Smooth muscle cell (in vitro differentiated cells): ENCODE data around the gene WNK2. TPM values are rescaled to one million over a fixed set of nuclear protein-coding genes. Genes with fewer than 3 reads are reported as not detected.

Source experiments
- DNase-seq: peaks from one replicate; lab custom pipeline; 2025; ENCODE audit not compliant: unreplicated experiment; lab: John Stamatoyannopoulos, UW
- H2AFZ ChIP-seq: fragments of 200-600 bp; sonication (generic); 2 replicates; pipeline ENCODE4 v1.6.0; 2016; ENCODE audit warnings: antibody characterized with exemption, low read depth, mild to moderate bottlenecking
- H3F3A ChIP-seq: fragments of 200-600 bp; sonication (generic); 2 replicates; pipeline ENCODE4 v1.6.0; 2017; ENCODE audit warnings: antibody characterized with exemption, low read depth
- H3K27ac ChIP-seq: fragments of 200-600 bp; sonication (generic); 2 replicates; pipeline ENCODE4 v1.5.1; 2016; ENCODE audit warnings: low read depth, mild to moderate bottlenecking
- H3K27me3 ChIP-seq: fragments of 200-600 bp; sonication (generic); 2 replicates; pipeline ENCODE4 v1.6.1; 2016; ENCODE audit warnings: low read depth, mild to moderate bottlenecking
- H3K36me3 ChIP-seq: fragments of 200-600 bp; sonication (generic); 2 replicates; pipeline ENCODE4 v1.5.1; 2016; ENCODE audit warnings: low read depth
- H3K4me1 ChIP-seq: fragments of 200-600 bp; sonication (generic); 2 replicates; pipeline ENCODE4 v1.5.1; 2016; ENCODE audit warnings: low read depth
- H3K4me2 ChIP-seq: fragments of 200-600 bp; sonication (generic); 2 replicates; pipeline ENCODE4 v1.6.0; 2016; ENCODE audit warnings: mild to moderate bottlenecking
- H3K4me3 ChIP-seq: fragments of 200-600 bp; sonication (generic); 2 replicates; pipeline ENCODE4 v1.5.1; 2016; ENCODE audit warnings: mild to moderate bottlenecking
- H3K79me2 ChIP-seq: fragments of 200-600 bp; sonication (generic); 2 replicates; pipeline ENCODE4 v1.6.0; 2016; ENCODE audit warnings: low read depth, mild to moderate bottlenecking
- H3K9ac ChIP-seq: fragments of 200-600 bp; sonication (generic); 2 replicates; pipeline ENCODE4 v1.6.0; 2016; ENCODE audit warnings: low read depth
- H3K9me3 ChIP-seq: fragments of 200-600 bp; sonication (generic); replicated peaks from 2 replicates; pipeline ENCODE4 v1.5.1; 2016; ENCODE audit warnings: low read depth
- H4K20me1 ChIP-seq: fragments of 200-600 bp; sonication (generic); 2 replicates; pipeline ENCODE4 v1.6.0; 2016; ENCODE audit warnings: low read depth
- CTCF ChIP-seq: fragments of 200-600 bp; sonication (generic); IDR thresholded peaks from 2 replicates; pipeline ENCODE4 v1.5.1; 2017; ENCODE audit warnings: borderline replicate concordance, mild to moderate bottlenecking, antibody characterized with exemption; ENCODE audit not compliant: insufficient read depth, poor library complexity, severe bottlenecking
- WGBS: methylation state at CpG from one replicate; pipeline ENCODE4 v1.1.7; 2016; ENCODE audit warnings: low lambda C conversion rate; 5-methylcytosine and 5-hydroxymethylcytosine counted together
- polyA plus RNA-seq: library from polyadenylated mRNA; unstranded; fragments of >200 nt; fragmentation: Nextera tagmentation; extraction: Ambion mirVana; gene quantifications from 2 replicates; pipeline ENCODE4 v1.2.1, GENCODE V29; 2016
- total RNA-seq: library from RNA; depleted of rRNA; stranded (reverse); fragments of >200 nt; gene quantifications from 2 replicates; pipeline ENCODE4 v1.2.3, GENCODE V29; 2014

Gene WNK2
- total and polyA plus RNA-seq, 2 experiments from 2014 or later: 0.27 to 0.31 TPM

DNA sequence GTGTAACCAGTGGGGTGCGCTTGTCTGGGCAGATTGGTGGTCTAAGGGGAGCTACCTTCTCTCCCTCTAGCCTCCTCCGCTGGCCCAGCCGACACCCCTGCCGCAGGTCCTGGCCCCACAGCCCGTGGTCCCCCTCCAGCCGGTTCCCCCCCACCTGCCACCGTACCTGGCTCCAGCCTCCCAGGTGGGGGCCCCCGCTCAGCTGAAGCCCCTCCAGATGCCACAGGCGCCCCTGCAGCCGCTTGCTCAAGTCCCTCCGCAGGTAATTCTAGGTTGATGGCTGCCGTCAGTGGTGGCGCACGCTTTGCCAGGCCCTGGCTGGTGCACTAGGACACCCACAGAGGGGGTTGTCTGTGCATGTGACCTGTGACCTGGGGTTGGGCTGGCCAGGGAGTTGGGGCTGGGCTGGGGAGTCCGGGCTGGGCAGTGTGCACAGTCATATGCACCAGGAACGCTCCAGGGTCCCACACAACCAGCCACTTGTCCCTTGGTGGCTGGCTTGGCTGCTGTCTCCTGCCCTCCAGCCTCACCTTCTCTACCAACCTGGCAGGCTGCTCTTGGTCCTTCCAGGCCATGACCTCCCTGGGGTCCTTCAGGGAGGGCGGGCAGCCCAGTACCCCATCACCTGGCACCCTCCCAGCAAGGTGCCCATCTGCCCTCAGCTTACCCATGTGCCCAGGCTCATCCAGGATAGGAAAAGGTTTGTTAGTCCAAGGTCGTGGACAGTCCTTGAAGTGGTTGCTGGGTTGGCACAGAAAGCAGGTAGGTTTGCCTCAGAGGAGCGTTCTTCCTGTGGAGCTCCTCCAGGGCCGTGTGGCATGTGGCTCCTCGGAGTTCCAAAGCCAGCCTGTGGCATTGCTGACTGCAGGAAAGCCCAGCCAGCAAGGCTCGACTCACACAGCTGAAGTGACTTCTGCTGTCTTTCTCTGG is 73.2 kb downstream of the WNK2 start:
- no peak overlapping the region for H3K27ac ChIP-seq
- H3K79me2 ChIP-seq: no peaks in the 10 kb centered on the region
- H2AFZ ChIP-seq: no peak overlapping the region
- H3K4me2 ChIP-seq: no peak overlapping the region
- no peak overlapping the region for H3K9ac ChIP-seq
- 88% methylated on average over 22 of the region's 22 CpGs for WGBS
- H4K20me1 ChIP-seq: no peaks in the 10 kb centered on the region
- no peaks in the 10 kb centered on the region for H3K4me1 ChIP-seq
- no peaks in the 10 kb centered on the region for H3K9me3 ChIP-seq
- no peaks in the 10 kb centered on the region for H3F3A ChIP-seq
- no peaks in the 10 kb centered on the region for H3K27me3 ChIP-seq
- H3K4me3 ChIP-seq: no peak overlapping the region
- no peaks in the 10 kb centered on the region for H3K36me3 ChIP-seq
- no peak for DNase-seq
- TF ChIP-seq CTCF: no peak

DNA sequence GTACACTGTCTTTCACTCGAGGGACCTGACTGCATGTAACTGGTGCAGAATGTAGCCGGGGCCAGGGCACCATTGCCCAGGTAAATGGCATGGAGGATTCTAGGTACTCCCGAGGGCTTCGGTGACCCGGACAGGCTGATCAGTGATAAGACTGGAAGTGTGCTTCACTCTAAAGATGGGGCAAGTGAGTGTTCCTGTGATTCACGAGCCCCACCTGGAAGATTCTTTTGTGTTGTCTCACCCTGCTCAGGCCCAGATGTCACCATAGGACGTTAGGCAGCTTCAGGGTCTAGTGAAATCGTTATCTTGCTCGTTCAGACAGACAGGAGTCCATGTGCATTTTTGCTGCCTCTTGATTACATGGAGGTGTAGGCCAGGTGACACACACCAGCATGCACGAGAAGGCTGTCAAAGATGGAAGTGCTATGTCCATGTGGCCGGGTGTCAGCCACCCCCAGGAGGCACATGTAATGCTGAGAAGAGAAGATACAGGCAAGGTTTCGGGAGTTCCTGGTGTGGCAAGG is 73.9 kb downstream of the WNK2 start:
- no peak overlapping the region for H2AFZ ChIP-seq
- no peaks in the 10 kb centered on the region for H3K36me3 ChIP-seq
- H3K4me2 ChIP-seq: no peak overlapping the region
- no peaks in the 10 kb centered on the region for H3K79me2 ChIP-seq
- no peaks in the 10 kb centered on the region for H3K4me1 ChIP-seq
- TF ChIP-seq CTCF: no peak
- no peak overlapping the region for H3K9ac ChIP-seq
- H3K9me3 ChIP-seq: no peaks in the 10 kb centered on the region
- WGBS: 79% methylated on average over 12 of the region's 12 CpGs
- DNase-seq: no peak
- no peaks in the 10 kb centered on the region for H3F3A ChIP-seq
- H4K20me1 ChIP-seq: no peaks in the 10 kb centered on the region
- H3K4me3 ChIP-seq: no peak overlapping the region
- H3K27ac ChIP-seq: no peak overlapping the region
- no peaks in the 10 kb centered on the region for H3K27me3 ChIP-seq

GRCh38 chr9:93258419-93258817 is 74.5 kb downstream of the WNK2 start:
- TF ChIP-seq CTCF: no peak
- WGBS: 93% methylated on average over 4 of the region's 4 CpGs
- no peak overlapping the region for H3K27ac ChIP-seq
- no peaks in the 10 kb centered on the region for H3K27me3 ChIP-seq
- H3F3A ChIP-seq: no peaks in the 10 kb centered on the region
- H2AFZ ChIP-seq: no peak overlapping the region
- H3K4me1 ChIP-seq: no peaks in the 10 kb centered on the region
- H3K9me3 ChIP-seq: no peaks in the 10 kb centered on the region
- no peaks in the 10 kb centered on the region for H3K36me3 ChIP-seq
- no peak overlapping the region for H3K9ac ChIP-seq
- DNase-seq: no peak
- no peak overlapping the region for H3K4me2 ChIP-seq
- H3K79me2 ChIP-seq: no peaks in the 10 kb centered on the region
- H3K4me3 ChIP-seq: no peak overlapping the region
- no peaks in the 10 kb centered on the region for H4K20me1 ChIP-seq
